GM23338 (cell line): Measurements from ENCODE around the gene DCAF6. TPM values are rescaled to one million over a fixed set of nuclear protein-coding genes. Genes with fewer than 3 reads are reported as not detected.

Experiments
- ATAC-seq: fragments of 200-7000 bp; cut with Tn5 transposase; 3 replicates; pipeline ENCODE4 v1.9.1; 2020
- DNase-seq: peaks from one replicate; pipeline ENCODE4 v3.0.0-alpha.2; 2015; ENCODE audit warnings: low spot score
- H2AFZ ChIP-seq: fragments of 200-600 bp; sonication (generic); 2 replicates; pipeline ENCODE4 v1.8.0; 2016; ENCODE audit warnings: antibody characterized with exemption, mild to moderate bottlenecking, moderate library complexity
- H3F3A ChIP-seq: fragments of 200-600 bp; sonication (generic); replicated peaks from 2 replicates; pipeline ENCODE4 v1.8.0; 2017; ENCODE audit warnings: antibody characterized with exemption, mixed run types, low read depth
- H3K27ac ChIP-seq: fragments of 200-600 bp; sonication (generic); 2 replicates; pipeline ENCODE4 v1.6.1; 2016; ENCODE audit warnings: low read depth
- H3K27me3 ChIP-seq: fragments of 200-600 bp; sonication (generic); 2 replicates; pipeline ENCODE4 v1.8.0; 2016; ENCODE audit warnings: mild to moderate bottlenecking, mixed run types, moderate library complexity; ENCODE audit not compliant: insufficient read depth
- H3K36me3 ChIP-seq: fragments of 200-600 bp; sonication (generic); 2 replicates; pipeline ENCODE4 v1.8.0; 2016; ENCODE audit warnings: mild to moderate bottlenecking; ENCODE audit not compliant: insufficient read depth
- H3K4me1 ChIP-seq: fragments of 200-600 bp; sonication (generic); 2 replicates; pipeline ENCODE4 v1.8.0; 2016; ENCODE audit warnings: mild to moderate bottlenecking, moderate library complexity; ENCODE audit not compliant: insufficient read depth
- H3K4me2 ChIP-seq: fragments of 200-600 bp; sonication (generic); 2 replicates; pipeline ENCODE4 v1.7.1; 2017; ENCODE audit warnings: mixed run types
- H3K4me3 ChIP-seq: fragments of 200-600 bp; sonication (generic); 2 replicates; pipeline ENCODE4 v1.6.1; 2016; ENCODE audit warnings: mixed run types
- H3K79me2 ChIP-seq: fragments of 200-600 bp; sonication (generic); replicated peaks from 2 replicates; pipeline ENCODE4 v1.8.0; 2017; ENCODE audit warnings: mild to moderate bottlenecking; ENCODE audit not compliant: insufficient read depth
- H3K9me2 ChIP-seq: fragments of 200-600 bp; sonication (generic); 2 replicates; pipeline ENCODE4 v1.8.0; 2017; ENCODE audit not compliant: insufficient read depth
- H4K20me1 ChIP-seq: fragments of 200-600 bp; sonication (generic); replicated peaks from 2 replicates; pipeline ENCODE4 v1.8.0; 2017; ENCODE audit warnings: mild to moderate bottlenecking; ENCODE audit not compliant: insufficient read depth
- H3K27ac Mint-ChIP-seq: 2 replicates; pipeline ENCODE4 v1.8.0; 2020; ENCODE audit warnings: inconsistent platforms, mild to moderate bottlenecking, moderate library complexity, mixed read lengths
- H3K27me3 Mint-ChIP-seq: 3 replicates; pipeline ENCODE4 v1.8.0; 2022; ENCODE audit warnings: low read depth, mild to moderate bottlenecking, moderate library complexity, mixed read lengths, inconsistent platforms; ENCODE audit not compliant: insufficient read depth, poor library complexity
- H3K36me3 Mint-ChIP-seq: 3 replicates; pipeline ENCODE4 v1.8.0; 2021; ENCODE audit warnings: low read depth, mild to moderate bottlenecking, inconsistent platforms, moderate library complexity, mixed read lengths
- H3K4me1 Mint-ChIP-seq: 3 replicates; pipeline ENCODE4 v1.8.0; 2020; ENCODE audit warnings: mild to moderate bottlenecking, inconsistent platforms, mixed read lengths
- H3K4me3 Mint-ChIP-seq: 3 replicates; pipeline ENCODE4 v1.8.0; 2021; ENCODE audit warnings: moderate library complexity, mild to moderate bottlenecking, inconsistent platforms, mixed read lengths
- H3K9me3 Mint-ChIP-seq: 3 replicates; pipeline ENCODE4 v1.8.0; 2020; ENCODE audit warnings: moderate library complexity, mild to moderate bottlenecking, inconsistent platforms, mixed read lengths
- NANOG ChIP-seq: IDR thresholded peaks from 2 replicates; pipeline ENCODE4 v1.6.1; 2016; ENCODE audit warnings: antibody characterized with exemption, borderline replicate concordance
- ZNF114 ChIP-seq: fragments of 250-450 bp; sonication (Bioruptor Pico); IDR thresholded peaks from 2 replicates; pipeline ENCODE4 v1.5.0; 2020; ENCODE audit warnings: mild to moderate bottlenecking, moderate library complexity
- polyA plus RNA-seq: library from polyadenylated mRNA; unstranded; fragments of >200 nt; fragmentation: Nextera tagmentation; extraction: Ambion mirVana; gene quantifications from 2 replicates; pipeline ENCODE4 v1.2.1, GENCODE V29; 2016
- total RNA-seq: library from RNA; depleted of rRNA; stranded (reverse); fragments of >200 nt; shearing (Covaris generic); gene quantifications from 2 replicates; pipeline ENCODE4 v1.2.3, GENCODE V29; 2014
- TF ChIP-seq, protein P1 (sequence below), 2 experiments: fragments of 200-600 bp in 1 of 2; sonication (generic) in 1 of 2; conservative IDR thresholded peaks; 2 replicates each; pipeline versions ENCODE4 v1.5.1 to v1.6.1; 2016 to 2017; ENCODE audit warnings: antibody characterized with exemption in 2 of 2, low read depth in 2 of 2, mild to moderate bottlenecking in 2 of 2, moderate library complexity in 1 of 2
- TF ChIP-seq, protein P2 (sequence below): IDR thresholded peaks from one replicate; pipeline ENCODE4 v1.6.1; 2018; ENCODE audit warnings: antibody characterized with exemption; ENCODE audit not compliant: unreplicated experiment

Gene DCAF6
- total and polyA plus RNA-seq, 2 experiments from 2014 or later, result 18.6 to 27.3 TPM

GRCh38 chr1:168005529-168005928, 69.0 kb downstream of the DCAF6 start (continued):
- TF ChIP-seq ZNF114 (CRISPR knock-in tag) (no peak), NANOG (no peak)
- TF ChIP-seq, protein P1, sequence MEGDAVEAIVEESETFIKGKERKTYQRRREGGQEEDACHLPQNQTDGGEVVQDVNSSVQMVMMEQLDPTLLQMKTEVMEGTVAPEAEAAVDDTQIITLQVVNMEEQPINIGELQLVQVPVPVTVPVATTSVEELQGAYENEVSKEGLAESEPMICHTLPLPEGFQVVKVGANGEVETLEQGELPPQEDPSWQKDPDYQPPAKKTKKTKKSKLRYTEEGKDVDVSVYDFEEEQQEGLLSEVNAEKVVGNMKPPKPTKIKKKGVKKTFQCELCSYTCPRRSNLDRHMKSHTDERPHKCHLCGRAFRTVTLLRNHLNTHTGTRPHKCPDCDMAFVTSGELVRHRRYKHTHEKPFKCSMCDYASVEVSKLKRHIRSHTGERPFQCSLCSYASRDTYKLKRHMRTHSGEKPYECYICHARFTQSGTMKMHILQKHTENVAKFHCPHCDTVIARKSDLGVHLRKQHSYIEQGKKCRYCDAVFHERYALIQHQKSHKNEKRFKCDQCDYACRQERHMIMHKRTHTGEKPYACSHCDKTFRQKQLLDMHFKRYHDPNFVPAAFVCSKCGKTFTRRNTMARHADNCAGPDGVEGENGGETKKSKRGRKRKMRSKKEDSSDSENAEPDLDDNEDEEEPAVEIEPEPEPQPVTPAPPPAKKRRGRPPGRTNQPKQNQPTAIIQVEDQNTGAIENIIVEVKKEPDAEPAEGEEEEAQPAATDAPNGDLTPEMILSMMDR (conservative IDR thresholded peaks at IDR 0.05; ENCODE audit: low read depth in 2 of 2), result no peak
- TF ChIP-seq, protein P2, sequence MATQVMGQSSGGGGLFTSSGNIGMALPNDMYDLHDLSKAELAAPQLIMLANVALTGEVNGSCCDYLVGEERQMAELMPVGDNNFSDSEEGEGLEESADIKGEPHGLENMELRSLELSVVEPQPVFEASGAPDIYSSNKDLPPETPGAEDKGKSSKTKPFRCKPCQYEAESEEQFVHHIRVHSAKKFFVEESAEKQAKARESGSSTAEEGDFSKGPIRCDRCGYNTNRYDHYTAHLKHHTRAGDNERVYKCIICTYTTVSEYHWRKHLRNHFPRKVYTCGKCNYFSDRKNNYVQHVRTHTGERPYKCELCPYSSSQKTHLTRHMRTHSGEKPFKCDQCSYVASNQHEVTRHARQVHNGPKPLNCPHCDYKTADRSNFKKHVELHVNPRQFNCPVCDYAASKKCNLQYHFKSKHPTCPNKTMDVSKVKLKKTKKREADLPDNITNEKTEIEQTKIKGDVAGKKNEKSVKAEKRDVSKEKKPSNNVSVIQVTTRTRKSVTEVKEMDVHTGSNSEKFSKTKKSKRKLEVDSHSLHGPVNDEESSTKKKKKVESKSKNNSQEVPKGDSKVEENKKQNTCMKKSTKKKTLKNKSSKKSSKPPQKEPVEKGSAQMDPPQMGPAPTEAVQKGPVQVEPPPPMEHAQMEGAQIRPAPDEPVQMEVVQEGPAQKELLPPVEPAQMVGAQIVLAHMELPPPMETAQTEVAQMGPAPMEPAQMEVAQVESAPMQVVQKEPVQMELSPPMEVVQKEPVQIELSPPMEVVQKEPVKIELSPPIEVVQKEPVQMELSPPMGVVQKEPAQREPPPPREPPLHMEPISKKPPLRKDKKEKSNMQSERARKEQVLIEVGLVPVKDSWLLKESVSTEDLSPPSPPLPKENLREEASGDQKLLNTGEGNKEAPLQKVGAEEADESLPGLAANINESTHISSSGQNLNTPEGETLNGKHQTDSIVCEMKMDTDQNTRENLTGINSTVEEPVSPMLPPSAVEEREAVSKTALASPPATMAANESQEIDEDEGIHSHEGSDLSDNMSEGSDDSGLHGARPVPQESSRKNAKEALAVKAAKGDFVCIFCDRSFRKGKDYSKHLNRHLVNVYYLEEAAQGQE, result no peak

DNA sequence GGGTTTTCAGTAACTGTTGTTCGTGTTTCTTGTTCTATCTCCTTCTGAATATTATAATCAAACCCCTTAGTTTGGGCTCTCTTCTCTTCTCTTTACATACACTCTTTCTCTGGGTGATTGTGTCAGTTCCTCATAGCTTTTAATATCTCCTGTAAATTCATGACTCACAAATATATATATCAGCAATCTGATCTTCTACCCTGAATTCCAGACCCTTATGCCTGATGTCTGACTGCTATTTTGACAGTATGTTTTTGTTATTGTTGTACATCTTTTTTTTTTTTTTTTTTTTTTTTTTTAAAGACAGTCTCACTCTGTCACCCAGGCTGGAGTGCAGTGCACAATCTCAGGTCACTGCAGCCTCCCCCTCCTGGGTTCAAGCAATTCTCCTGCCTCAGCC, 71.2 kb downstream of the DCAF6 start:
- Mint-ChIP-seq H3K4me1 (peaks cover 2% of the 10 kb centered on the region; the same call in 1 of the 3 replicates), H3K4me3 (no peak overlapping the region), H3K27me3 (no peaks in the 10 kb centered on the region), H3K9me3 (no peaks in the 10 kb centered on the region; the same call in 2 of the 3 replicates), H3K27ac (no peak overlapping the region), H3K36me3 (peaks cover 12% of the 10 kb centered on the region; the same call in 2 of the 3 replicates)
- no peaks in the 10 kb centered on the region for H3K4me1 ChIP-seq
- H3K27me3 ChIP-seq, result no peaks in the 10 kb centered on the region
- TF ChIP-seq, protein P2, result no peak
- H3K4me2 ChIP-seq, result no peak overlapping the region
- no peaks in the 10 kb centered on the region for H3K9me2 ChIP-seq
- H3K4me3 ChIP-seq, result no peak overlapping the region
- no peaks in the 10 kb centered on the region for H3K79me2 ChIP-seq
- H3K27ac ChIP-seq, result no peak overlapping the region
- H3F3A ChIP-seq, result no peaks in the 10 kb centered on the region
- DNase-seq (no peak), ATAC-seq (no peak)
- H3K36me3 ChIP-seq, result peaks cover 4% of the 10 kb centered on the region; the same call in 1 of the 2 replicates
- H2AFZ ChIP-seq, result no peak overlapping the region
- H4K20me1 ChIP-seq, result no peaks in the 10 kb centered on the region
